Measurements from ENCODE around the gene LRRC18.

Gene LRRC18

GRCh38 chr10:48894911-48895802, 44.5 kb downstream of the LRRC18 start:
- no peak for DNase-seq (ENCODE audit: insufficient read length, low spot score)
- TF ChIP-seq CTCF (IDR thresholded peaks at IDR 0.05; ENCODE audit: insufficient read depth, missing control alignments), result no peak
- FAIRE-seq, result no peak

- DNase-seq (ENCODE audit: insufficient read length, low spot score) (no peak), FAIRE-seq (no peak)
- TF ChIP-seq CTCF (IDR thresholded peaks at IDR 0.05; ENCODE audit: insufficient read depth, missing control alignments), result no peak
Measured at GRCh38 chr10:48890888-48891850, 48.5 kb downstream of the LRRC18 start.

GRCh38 chr10:48887982-48888381, 51.7 kb downstream of the LRRC18 start:
- DNase-seq (ENCODE audit: insufficient read length, low spot score), result no peak
- no peak for FAIRE-seq
- no peak for TF ChIP-seq CTCF (IDR thresholded peaks at IDR 0.05; ENCODE audit: insufficient read depth, missing control alignments)

- DNase-seq (ENCODE audit: insufficient read length, low spot score) (no peak), FAIRE-seq (no peak)
- TF ChIP-seq CTCF (IDR thresholded peaks at IDR 0.05; ENCODE audit: insufficient read depth, missing control alignments), result peak; percentile 22
Measured at GRCh38 chr10:48885376-48885775, 54.3 kb downstream of the LRRC18 start.

GRCh38 chr10:48884179-48885045, 55.2 kb downstream of the LRRC18 start:
- TF ChIP-seq CTCF (IDR thresholded peaks at IDR 0.05; ENCODE audit: insufficient read depth, missing control alignments), result no peak
- DNase-seq (ENCODE audit: insufficient read length, low spot score) (no peak), FAIRE-seq (no peak)

GRCh38 chr10:48883701-48884100, 55.9 kb downstream of the LRRC18 start:
- DNase-seq (ENCODE audit: insufficient read length, low spot score) (no peak), FAIRE-seq (no peak)
- TF ChIP-seq CTCF (IDR thresholded peaks at IDR 0.05; ENCODE audit: insufficient read depth, missing control alignments), result no peak

Data from D721Med (cell line).